K562 (cell line): ENCODE measurements around the gene ETV3.

ENCODE experiments used
- ATF1 ChIP-seq, 2 experiments: fragments of 450-650 bp in 1 of 2; IDR thresholded peaks; 2 replicates each; pipeline ENCODE4 v1.6.1; 2016; ENCODE audit warnings: missing compliant biosample characterization in 1 of 2, missing genetic modification characterization in 1 of 2
- ESRRA ChIP-seq: fragments of 450-650 bp; IDR thresholded peaks from 2 replicates; pipeline ENCODE4 v1.6.1; 2014; ENCODE audit warnings: low read depth, mild to moderate bottlenecking, moderate library complexity, borderline replicate concordance
- ZNF668 ChIP-seq: fragments of 250-450 bp; sonication (Bioruptor Pico); IDR thresholded peaks from 2 replicates; pipeline ENCODE4 v1.8.0; 2022; ENCODE audit warnings: mild to moderate bottlenecking, inconsistent platforms

DNA sequence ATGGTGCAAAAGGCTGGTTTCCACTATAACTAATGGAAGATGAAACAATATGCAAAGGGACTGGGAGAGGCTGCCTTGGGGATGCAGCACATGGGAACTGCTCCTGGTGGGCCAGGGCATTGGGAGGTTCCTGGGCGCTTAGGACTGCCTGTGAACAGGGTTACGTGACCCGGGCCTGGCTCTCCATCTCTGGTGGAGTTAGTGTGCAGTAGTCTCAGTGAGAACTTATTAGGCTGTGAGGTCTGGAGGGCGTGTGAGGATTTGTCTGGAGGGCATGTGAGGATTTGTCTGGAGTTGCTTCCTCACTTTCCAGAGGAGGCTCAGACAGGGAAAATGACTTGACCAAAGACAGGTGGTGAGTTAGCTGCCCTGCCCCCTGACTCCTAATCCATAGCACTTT lies 37.0 kb downstream of the ETV3 start:
- no peak for TF ChIP-seq ZNF668 (CRISPR knock-in tag)
- no peak for TF ChIP-seq ESRRA
- TF ChIP-seq ATF1 (CRISPR knock-in tag; IDR thresholded peaks at IDR 0.05), result no peak
- no peak for TF ChIP-seq ATF1 (tag; IDR thresholded peaks at IDR 0.05)
